Midbrain (tissue), 1 donor: ENCODE measurements around the gene PGS1.
"Not testable (repeated sequence)": the region's sequence is repeated elsewhere in the genome, so short reads cannot be mapped to it uniquely, and the experiment has no call there.

Source experiments
- DNase-seq: peaks from one replicate; lab custom pipeline; 2025; lab: John Stamatoyannopoulos, UW

The PGS1 gene

DNA sequence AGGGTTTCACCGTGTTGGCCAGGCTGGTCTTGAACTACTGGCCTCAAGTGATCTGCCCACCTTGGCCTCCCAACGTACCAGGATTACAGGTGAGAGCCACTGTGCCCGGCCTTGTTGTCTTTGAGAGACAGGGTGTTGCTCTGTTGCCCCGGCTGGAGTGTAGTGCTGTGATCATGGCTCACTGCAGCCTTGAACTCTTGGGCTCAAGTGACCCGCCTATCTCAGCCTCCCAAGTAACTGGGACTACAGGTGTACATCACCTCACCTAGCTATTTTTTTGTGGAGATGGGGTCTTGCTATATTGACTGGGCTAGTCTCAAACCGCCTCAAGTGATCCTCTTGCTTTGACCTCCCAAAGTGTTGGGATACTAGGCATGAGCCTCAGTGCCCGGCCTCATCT lies 68.4 kb downstream of the PGS1 start:
- DNase-seq, result no peak

DNA sequence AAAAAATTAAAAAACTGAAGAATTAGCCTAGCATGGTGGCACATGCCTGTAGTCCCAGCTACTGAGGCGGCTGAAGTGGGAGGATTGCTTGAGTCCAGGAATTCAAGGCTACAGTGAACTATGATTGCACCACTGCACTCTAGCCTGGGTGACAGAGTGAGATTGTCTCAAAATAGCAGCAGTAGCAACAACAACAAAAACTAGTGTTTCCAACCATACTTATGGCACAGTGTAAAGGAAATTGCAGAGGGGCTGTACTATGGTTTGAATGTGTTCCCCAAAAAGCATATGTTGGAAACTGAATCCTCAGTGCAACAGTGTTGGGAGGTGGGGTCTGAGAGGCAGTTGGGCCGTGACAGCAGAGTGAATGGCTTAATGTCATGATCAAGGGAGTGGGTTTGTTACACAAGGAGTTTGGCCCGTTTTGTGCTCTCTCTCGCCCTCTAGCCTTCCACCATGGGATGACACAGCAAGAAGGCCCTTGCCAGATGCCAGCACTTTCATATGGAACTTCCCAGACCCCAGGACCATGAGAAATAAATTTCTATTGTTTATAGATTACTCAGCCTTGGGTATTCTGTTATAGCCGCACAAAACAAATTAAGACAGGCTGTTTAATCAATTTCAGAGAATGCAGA lies 70.0 kb downstream of the PGS1 start:
- DNase-seq, result no peak

DNA sequence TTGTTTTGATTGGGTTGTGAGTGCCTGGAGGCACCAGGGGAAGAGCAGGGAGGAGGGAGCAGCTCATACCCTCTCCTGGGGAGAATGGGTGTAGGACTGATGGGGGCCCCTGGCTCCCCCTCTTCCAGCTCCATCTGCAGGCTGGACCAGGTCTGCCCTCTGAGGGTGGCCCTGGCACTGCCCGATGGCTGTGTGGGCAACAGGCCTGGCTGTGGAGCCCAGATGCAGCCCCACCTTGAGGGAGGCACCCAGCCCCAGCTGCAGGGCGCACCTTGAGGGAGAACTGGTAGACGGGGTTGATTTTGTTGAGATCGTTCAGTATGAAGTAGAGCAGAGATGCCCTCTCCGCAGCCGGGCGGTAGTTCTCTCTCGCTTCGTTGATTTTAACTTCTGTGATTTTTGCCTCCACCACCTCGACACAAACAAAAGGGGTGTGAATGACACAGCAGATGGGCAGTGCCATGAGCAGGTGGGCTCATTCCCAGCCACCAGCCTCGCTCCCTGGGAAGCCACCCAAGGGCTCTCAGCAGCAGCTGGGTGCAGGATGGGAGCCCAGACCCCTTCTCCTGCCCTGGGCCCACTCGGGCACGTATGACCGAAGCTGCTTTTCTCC lies 71.6 kb downstream of the PGS1 start:
- no peak for DNase-seq

DNA sequence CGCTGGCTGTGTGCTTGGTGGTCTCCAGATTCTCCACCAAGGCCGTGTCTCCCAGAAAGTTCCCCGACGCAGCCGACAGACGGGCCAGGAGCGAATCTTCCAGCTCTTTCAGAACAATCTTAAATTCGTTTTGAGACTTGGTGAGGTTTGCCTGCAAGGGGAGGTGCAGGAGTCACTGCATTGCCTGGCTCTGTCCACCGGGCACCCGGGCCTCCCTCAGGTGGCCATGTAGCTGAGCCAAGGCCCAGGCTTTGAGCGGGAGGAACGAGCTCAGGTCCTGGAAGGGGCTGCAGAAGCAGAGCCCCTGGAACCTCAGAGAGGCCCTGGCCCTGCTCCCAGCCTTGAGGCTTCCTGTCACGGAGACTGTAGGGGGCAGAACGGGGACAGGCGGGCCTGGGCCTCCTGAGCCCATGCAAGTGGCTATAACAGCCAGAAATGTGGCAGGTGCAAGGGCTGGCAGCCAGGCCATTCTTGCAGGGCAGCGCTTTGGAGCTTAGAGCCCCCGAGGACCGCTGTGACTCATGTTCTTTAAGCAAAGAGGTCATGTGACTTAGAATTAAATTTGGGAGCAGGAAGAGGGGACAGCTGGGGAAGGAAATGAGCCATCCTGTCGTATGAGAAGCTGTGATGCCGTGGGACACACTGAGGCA lies 72.4 kb downstream of the PGS1 start:
- no peak for DNase-seq

DNA sequence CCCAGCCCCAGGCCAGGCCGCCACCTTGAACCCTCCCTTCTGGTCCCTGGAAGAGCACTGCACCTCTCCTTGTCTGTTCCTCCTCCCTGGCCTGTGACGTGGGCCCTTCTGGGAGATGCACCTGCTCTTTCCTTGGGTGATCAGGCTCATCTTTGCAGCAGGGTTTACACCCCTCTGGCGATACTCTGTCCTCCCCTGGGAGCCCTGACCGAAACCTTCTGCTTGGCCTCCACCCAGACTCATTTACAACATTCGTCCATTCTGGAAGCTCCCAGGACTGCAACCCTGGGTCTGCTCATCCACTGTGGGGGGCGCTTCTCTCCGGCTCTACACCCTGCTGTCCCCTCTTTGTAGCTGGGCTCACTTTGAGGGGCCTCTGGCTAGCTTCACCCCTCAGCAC lies 73.3 kb downstream of the PGS1 start:
- no peak for DNase-seq

DNA sequence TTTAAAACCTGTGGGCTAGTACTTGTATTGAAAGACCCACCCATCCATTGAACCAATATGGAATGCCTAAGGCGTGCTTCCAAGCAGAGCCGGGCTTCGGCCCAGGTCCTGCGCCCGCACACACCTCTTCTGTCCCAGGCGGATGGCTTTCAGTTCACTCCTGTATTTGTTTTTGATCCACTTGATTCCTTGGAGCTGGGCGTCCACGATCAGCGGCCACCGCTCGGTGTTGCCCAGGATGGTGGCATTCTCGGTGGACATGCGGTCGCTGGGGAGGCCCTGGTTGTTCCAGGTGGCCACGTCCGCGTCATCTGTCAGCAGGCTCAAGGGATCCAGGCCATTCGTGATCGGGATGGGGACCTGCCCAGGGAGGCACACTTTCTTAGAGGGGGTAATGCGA lies 75.9 kb downstream of the PGS1 start:
- DNase-seq, result no peak

DNA sequence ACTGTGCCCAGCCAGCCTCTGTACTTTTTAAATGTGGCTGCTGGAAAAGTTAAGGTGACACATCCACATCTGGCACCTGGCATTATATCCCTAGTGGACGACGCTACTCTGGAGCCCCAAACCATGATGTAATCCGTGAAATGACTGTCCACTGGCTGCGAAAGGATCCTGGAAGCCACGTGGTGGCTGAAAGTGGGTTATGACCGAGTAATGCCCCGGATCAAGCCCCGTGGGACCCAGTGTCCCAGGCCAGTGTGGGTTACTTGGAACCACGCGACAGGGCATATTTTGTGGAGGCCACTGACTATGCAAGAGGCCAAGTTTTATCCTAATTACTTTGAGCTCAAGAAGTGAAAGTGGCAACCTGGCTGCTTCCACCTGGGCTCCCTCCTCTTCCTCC lies 79.6 kb downstream of the PGS1 start:
- no peak for DNase-seq

DNA sequence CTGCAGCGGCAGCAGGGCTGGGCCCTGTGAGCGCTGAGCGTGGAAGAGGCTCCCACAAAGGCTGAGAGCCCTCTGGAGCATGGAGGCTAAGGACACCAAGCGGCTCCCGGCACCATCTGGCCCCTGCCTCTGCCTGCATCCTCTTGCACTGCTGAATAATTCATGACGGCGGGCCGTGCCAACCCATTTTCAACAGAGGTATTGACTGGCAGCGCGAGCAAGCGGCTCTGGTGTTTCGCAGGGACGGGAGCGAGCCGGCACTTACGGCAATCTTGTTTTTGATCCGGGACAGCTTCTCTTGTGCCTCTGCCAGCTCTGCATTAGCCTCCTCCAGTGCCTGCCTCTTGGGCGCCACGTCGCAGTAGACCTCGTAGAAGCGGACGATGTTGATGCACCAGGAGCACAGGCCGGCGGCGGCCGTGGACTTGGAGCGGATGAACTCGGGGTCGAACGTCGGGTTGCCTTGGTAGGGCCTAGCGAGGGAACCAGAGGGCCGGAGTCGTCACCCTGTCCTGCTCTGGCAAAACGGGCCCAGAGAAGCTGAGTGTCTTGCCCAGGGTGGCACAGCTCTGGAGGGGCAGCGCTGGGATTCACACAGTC lies 80.4 kb downstream of the PGS1 start:
- peak; percentile 92 for DNase-seq

DNA sequence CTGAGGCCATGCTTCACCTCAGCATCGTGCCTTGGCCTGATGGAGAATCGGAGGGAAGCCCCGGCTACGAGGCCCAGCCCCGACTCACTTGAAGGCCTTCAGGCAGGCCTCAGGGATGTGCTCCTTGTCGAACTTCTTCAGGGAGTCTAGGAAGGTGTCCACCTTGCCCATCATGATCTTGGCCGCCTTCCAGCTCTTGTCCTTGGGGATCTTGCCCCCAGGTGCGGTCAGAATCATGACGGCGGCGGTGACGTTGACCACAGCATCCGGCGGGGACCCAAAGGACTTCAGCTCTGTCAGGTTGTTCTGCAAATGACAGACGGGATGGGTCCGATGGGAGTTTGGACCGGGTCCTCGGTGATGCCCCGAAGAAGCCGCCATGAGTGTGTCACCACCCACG lies 81.2 kb downstream of the PGS1 start:
- DNase-seq, result no peak

GRCh38 chr17:78460176-78460675 lies 81.8 kb downstream of the PGS1 start:
- no peak for DNase-seq

DNA sequence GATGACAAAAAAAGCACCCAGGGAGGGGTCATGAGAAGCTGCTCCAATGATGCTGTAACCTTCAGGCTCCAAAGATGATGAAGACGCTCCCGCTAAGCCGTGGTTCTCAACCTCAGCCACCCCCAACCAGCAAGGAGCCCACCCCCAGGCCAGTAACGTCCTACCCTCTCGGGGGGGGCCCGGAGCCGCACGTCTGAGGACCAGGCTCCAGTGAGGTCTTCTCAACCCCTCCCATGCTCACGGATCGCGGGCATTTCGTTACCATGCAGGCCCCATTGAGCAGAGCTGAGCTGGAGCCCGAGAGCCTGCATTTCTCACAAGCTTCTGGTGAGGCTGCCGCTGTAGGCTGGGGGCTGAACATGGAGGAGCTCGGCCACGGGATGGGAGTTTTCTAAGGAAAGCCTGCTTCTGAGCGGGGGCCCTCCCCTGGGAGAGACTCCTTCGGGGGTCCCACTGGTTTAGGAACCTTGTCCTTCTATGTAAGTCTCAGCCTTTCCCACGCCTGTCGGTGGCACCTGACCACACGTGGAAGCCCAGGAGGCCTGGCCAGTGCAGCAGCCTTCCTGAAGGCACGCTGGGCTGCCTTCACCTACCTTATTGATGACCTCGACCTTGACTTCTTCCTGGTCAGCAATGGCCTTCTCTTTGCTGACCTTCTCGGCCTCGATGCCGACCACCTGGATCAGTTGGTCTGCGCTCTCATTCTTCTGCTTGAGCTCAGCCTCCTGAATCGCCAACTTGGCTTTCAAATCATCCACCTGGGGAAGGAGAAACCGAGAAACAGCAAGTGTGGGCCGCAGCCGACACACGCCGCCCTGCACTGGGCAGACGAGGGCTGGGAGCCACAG lies 82.7 kb downstream of the PGS1 start:
- DNase-seq, result no peak

GRCh38 chr17:78461799-78462053 lies 83.3 kb downstream of the PGS1 start:
- no peak for DNase-seq

- no peak for DNase-seq
These were observed 83.7 kb downstream of the PGS1 start for GRCh38 chr17:78462148-78462547.

GRCh38 chr17:78466109-78466785 lies 87.8 kb downstream of the PGS1 start:
- DNase-seq, result not testable (repeated sequence)

GRCh38 chr17:78466786-78467715 lies 88.6 kb downstream of the PGS1 start:
- DNase-seq, result no peak

DNA sequence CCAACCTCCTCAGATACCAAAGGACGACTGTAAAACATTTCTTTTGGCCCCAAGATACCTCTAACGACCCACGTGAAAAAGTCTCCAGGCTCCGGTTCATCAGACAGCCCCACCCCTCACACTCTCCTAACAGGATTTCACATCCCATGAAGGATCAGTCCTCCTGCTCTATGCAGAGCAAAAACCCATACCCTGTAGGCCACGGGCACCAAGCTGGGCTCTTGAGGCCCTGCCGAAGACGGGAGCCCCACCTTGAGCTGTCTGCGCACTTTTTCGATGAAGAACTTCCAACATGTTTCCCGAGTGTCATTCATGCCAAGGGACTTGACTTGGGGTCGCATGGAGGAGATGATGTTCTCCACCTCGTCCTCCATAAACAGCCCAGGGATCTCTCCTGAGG lies 89.9 kb downstream of the PGS1 start:
- DNase-seq, result no peak

GRCh38 chr17:78469443-78469842 lies 91.0 kb downstream of the PGS1 start:
- no peak for DNase-seq

- DNase-seq, result no peak
These were observed 93.2 kb downstream of the PGS1 start for GRCh38 chr17:78471635-78472034.

DNA sequence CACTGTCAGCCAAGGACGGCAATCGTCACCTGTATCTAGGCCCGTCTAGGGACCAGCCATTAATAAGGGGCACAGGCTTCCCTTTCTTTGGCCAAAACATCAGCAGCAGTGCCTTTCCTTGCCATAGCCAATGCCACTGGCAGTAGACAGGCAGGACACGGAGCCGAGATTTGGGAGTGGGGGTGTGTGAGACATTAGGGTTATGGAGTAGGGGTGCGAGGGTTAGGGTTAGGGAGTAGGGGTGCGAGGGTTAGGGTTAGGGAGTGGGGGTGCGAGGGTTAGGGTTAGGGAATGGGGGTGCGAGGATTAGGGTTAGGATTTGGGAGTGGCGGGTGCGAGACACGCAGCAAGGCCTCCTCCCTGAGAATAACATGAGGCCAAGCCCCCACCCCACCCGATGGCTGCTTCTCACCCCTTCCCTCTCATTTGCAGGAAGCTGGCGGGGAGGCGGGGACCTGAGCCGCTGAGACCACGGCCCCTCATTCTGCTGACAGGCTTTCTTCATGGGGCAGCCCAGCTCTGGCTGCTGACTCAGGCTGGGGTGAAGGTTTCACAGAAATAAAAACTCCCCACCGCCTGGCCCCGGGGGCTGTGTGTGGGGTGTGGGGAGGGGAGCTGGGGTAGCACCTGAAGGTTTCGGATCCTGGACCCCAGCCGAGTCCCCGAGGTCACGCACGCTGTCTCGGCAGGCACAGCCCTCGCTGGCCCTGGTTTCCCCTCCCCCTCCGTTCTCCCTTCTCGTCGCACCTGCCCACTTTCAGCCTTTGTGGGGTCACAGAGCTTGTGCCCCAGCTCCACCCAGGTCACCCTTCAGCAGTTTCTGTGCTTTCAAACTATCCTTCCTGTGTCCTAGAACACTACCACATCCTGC lies 93.8 kb downstream of the PGS1 start:
- no peak for DNase-seq
